Spleen (tissue), 11 donors: ENCODE data around the gene GUCA2B. TPM values are rescaled to one million over a fixed set of nuclear protein-coding genes. Genes with fewer than 3 reads are reported as not detected.
A peak's percentile ranks its signal among the peaks of the same experiment; 100 is the strongest.

Source experiments
- DNase-seq: peaks from one replicate; pipeline ENCODE4 v3.0.0-alpha.2; 2020
- H3K27ac ChIP-seq, 8 donors: fragments of 200-600 bp; sonication (generic) in 7 of 8; 1 replicate in 4 of 8; 2 replicates in 4 of 8; pipeline versions ENCODE4 v1.5.0 to v1.8.0; 2016 to 2021; ENCODE audit warnings: inconsistent platforms in 4 of 8, mild to moderate bottlenecking in 4 of 8, moderate library complexity in 1 of 8
- H3K27me3 ChIP-seq, 7 donors: fragments of 200-600 bp; sonication (generic) in 6 of 7; replicated peaks in 1 of 7; 1 replicate in 4 of 7; 2 replicates in 3 of 7; pipeline versions ENCODE4 v1.5.0 to v1.8.0; 2016 to 2021; ENCODE audit warnings: inconsistent platforms in 3 of 7, mild to moderate bottlenecking in 1 of 7
- H3K36me3 ChIP-seq, 6 donors: fragments of 200-600 bp; sonication (generic) in 5 of 6; 1 replicate in 4 of 6; 2 replicates in 2 of 6; pipeline versions ENCODE4 v1.5.0 to v1.8.0; 2016 to 2021; ENCODE audit warnings: inconsistent platforms in 2 of 6
- H3K4me1 ChIP-seq, 6 donors: fragments of 200-600 bp; sonication (generic) in 5 of 6; 1 replicate in 3 of 6; 2 replicates in 3 of 6; pipeline versions ENCODE4 v1.5.0 to v1.8.0; 2016 to 2021; ENCODE audit warnings: inconsistent platforms in 3 of 6
- H3K4me3 ChIP-seq, 8 donors: fragments of 200-600 bp; sonication (generic) in 7 of 8; 1 replicate in 4 of 8; 2 replicates in 4 of 8; pipeline versions ENCODE4 v1.5.0 to v1.8.0; 2016 to 2021; ENCODE audit warnings: inconsistent platforms in 4 of 8, mild to moderate bottlenecking in 4 of 8, moderate library complexity in 2 of 8
- H3K9me3 ChIP-seq, 8 donors: fragments of 200-600 bp; sonication (generic) in 7 of 8; 1 replicate in 4 of 8; 2 replicates in 4 of 8; pipeline versions ENCODE4 v1.5.0 to v1.8.0; 2016 to 2021; ENCODE audit warnings: inconsistent platforms in 4 of 8
- CTCF ChIP-seq, 11 experiments: fragments of 200-600 bp in 7 of 11; fragments of 450-650 bp in 4 of 11; sonication (generic) in 4 of 11; IDR thresholded peaks in 8 of 11; conservative IDR thresholded peaks in 3 of 11; 1 replicate in 7 of 11; 2 replicates in 4 of 11; pipeline versions ENCODE4 v1.4.0 to v1.8.0; 2016 to 2021; ENCODE audit warnings: antibody characterized with exemption in 11 of 11, inconsistent platforms in 4 of 11, mild to moderate bottlenecking in 1 of 11
- POLR2A ChIP-seq, 3 donors: fragments of 450-650 bp; IDR thresholded peaks; one replicate each; pipeline ENCODE4 v1.5.1; 2017; ENCODE audit warnings: antibody characterized with exemption in 3 of 3, mild to moderate bottlenecking in 1 of 3
- POLR2AphosphoS5 ChIP-seq, 3 donors: sonication (generic); formaldehyde crosslinking; IDR thresholded peaks; one replicate each; pipeline ENCODE4 v1.5.1; 2017; ENCODE audit warnings: antibody characterized with exemption in 3 of 3
- WGBS, 5 donors: extraction: QIAGEN DNeasy Blood & Tissue Kit in 3 of 5; methylation state at CpG; one replicate each; pipeline versions ENCODE4 v1.1.5 to v1.1.7; 2013 to 2018; 5-methylcytosine and 5-hydroxymethylcytosine counted together
- intact Hi-C: fragments of 100-400 bp; cut with DNase I; formaldehyde crosslinking; loops from one replicate; pipeline ENCODE4 v1.15.0; 2023; ENCODE audit warnings: low total_unique reads
- polyA plus RNA-seq, 3 donors: library from polyadenylated mRNA; stranded (reverse); fragments of 200-250 nt; gene quantifications; one replicate each; pipeline ENCODE4 v1.2.1, GENCODE V29; 2013
- total RNA-seq, 7 donors: library from RNA; depleted of rRNA in 3 of 7; stranded (reverse); fragments of >200 nt in 3 of 7; fragmentation: NEBNext Ultra II Directional in 4 of 7; extraction: Animal tissue kit (Norgen Biotek cat#: 25700) in 4 of 7; gene quantifications; one replicate each; pipeline versions ENCODE4 v1.1.0 to v1.2.1, GENCODE V29; 2016 to 2021
- donor health status: healthy with polysubstance abuse.
- donor health status: DM: no; HTN: no; CAD: no; lungs with moderate emphysema.
- donor health status: DM: no; HTN: no; CAD: no.
- donor health status: Bipolar disorder and iron deficiency.
- donor health status: healthy.
- donor health status: DM: no; HTN: no; CAD: no.
- donor health status: DM: yes; HTN: yes; CAD: no.

Gene GUCA2B
- total and polyA plus RNA-seq, 10 donors: not detected

DNA sequence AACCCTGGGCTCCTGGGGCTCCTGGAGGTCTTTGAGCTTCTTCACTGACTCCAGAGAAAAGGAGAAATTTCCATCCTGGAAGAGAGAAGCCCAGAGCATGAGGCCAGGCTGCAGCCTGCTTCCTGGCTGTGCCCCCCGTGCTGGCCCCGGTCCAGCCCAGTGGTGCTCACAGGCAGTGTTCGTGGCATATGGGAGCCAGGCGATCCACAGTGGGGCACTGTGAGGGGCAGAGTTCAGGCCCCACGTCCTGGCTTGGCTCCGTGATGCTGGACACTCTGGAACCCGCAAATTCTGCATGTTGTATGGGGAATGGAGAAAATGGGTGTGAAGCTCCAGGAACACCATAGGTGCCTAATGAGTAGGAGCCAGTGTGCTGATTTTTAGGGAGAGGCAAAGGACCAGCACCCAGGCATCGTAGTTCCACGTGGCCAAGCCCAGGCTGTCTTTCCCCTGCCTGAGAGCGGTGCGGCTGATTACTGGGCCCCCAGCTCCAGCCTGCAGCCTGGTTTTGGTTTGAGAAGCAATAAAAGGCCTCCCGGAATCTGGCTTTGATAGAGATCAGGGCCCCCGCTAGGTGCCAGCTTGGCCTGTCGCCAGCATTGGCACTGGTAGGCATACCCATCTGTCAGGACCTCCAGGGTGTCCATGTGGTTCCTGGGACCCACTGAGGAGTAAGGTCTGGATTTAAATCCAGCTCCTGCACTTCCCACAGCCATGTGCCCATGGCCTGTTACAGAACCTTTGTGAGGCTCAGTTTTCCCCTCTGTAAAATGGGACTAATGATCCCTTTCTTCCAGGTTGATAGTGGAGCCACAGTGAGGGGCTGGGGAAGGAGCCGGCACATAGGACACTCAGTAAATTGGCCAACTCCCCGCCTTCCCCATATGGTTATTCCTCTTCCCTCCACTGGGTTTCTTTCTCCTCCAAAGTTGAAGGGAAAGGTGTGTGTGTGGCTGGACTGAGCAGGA lies 10.6 kb downstream of the GUCA2B start:
- TF ChIP-seq POLR2AphosphoS5 (IDR thresholded peaks at IDR 0.05) (no peak), POLR2A (IDR thresholded peaks at IDR 0.05) (no peak), CTCF (IDR thresholded peaks at IDR 0.05 in 8 of 11, conservative IDR thresholded peaks at IDR 0.05 in 3 of 11) (no peak)
- WGBS, 5 donors: 85 to 91% (median 88%) methylated on average over 15 to 16 of the region's 16 CpGs
- H3K4me3 ChIP-seq: no peak overlapping the region
- DNase-seq: no peak
- H3K36me3 ChIP-seq: no peaks in the 10 kb centered on the region
- peaks cover 0 to 11% (median 0%) of the 10 kb centered on the region in 7 donors for H3K27me3 ChIP-seq
- peaks cover 0 to 16% (median 14%) of the 10 kb centered on the region in 8 donors for H3K9me3 ChIP-seq
- intact Hi-C loops: no loop called here
- H3K4me1 ChIP-seq: peaks cover 0 to 58% (median 23%) of the 10 kb centered on the region in 6 donors
- H3K27ac ChIP-seq: peak overlapping the region in 5 of 8 donors; percentile 57 to 77 (median 75)

DNA sequence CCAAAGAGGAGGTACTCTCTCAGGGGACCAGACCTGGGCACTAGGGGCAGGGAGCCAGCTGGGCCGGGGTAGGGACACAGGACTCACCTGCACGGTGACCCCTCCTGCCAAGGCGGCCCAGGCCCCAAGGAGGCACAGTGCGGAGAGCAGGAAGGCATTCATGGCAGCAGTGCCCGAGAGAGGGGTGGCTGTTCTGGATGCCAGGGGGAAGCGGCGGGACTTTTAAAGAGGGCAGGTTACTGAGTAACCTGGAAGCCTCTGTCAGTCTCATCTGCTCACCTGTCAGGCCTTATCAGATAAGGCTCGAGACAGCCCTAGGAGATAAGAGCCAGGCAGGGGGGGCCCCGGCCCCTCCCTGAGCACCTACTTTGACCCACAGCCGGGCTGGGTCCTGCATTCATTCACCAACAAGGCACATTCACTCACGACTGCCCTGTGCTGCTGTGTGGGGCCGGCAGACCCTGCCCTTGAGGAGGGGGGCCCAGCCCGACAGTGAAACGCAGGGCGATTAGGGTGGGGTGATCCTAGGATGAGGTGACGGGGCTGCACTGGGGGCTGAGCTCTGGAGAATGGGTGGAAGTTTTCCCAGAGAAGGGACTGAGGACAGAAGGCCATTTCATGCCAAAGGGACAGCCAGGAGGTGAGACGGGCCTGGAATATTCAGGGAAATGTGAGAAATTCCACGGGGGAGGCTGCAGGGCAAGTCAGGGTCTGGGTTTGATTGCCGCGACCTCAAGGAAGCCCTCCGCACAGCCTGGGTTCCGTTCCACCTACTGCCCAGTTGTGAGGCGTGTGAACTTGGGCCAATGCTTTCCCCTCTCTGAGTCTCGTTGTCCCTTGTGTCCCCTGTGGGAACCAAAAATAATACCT lies 11.6 kb downstream of the GUCA2B start, which contains the start of gene GUCA2A:
GUCA2A (minus strand) TSS at position 195 of the 870 bp plus-strand sequence; CDS start at position 162, 33 bp downstream.
- Histone ChIP-seq H3K27ac (peak within 1 kb of the TSS in 6 of 8 donors; percentile 49 to 77 (median 74)), H3K4me1 (peaks cover 0 to 59% (median 23%) of the 10 kb centered on the region in 6 donors), H3K27me3 (peaks cover 0 to 11% (median 0%) of the 10 kb centered on the region in 7 donors), H3K4me3 (peak within 1 kb of the TSS in 1 of 8 donors; percentile 30), H3K9me3 (peaks cover 0 to 16% (median 14%) of the 10 kb centered on the region in 8 donors), H3K36me3 (no peaks in the 10 kb centered on the region)
- intact Hi-C loops: no loop called here
- no peak for TF ChIP-seq CTCF (IDR thresholded peaks at IDR 0.05 in 8 of 11, conservative IDR thresholded peaks at IDR 0.05 in 3 of 11)
- no peak for TF ChIP-seq POLR2AphosphoS5 (IDR thresholded peaks at IDR 0.05)
- no peak for TF ChIP-seq POLR2A (IDR thresholded peaks at IDR 0.05)
- 72 to 87% (median 78%) methylated on average over 18 to 24 of the region's 24 CpGs for WGBS, 5 donors
- DNase-seq: no peak

DNA sequence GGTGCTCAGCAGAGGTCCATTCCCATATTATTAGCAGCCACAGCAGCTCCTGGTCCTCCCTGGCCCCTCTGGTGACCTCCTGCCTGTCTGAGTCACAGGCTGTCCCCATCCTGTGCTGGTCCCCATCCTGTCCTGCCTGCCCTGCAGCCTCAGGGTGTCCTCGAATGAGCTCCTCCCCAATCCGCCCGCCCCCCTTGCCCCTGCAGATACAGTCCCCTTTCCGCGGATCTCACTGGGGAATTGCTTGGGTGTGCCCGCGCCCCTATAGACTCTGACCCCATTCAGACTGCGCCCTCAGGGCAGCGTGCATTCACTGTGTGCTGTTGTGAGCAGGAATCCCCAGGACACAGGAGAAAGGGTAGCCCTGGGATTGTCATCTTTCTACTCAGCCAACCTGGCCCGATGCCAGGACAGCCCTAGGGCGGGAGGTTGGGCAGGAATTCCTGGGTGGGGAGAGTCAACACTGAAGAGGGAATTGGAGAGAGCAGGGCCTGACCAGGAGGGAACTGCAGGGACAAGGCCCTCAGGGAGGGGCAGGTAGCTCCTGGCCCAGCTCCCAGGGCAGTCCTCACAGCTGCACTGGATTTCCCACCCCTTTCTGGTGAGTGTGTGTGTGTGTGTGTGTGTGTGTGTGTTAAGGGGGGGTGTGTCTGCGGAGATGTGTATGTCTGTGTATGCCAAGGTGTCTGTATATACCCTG lies 12.5 kb downstream of the GUCA2B start:
- Histone ChIP-seq H3K27ac (peak overlapping the region in 5 of 8 donors; percentile 48 to 77 (median 74)), H3K27me3 (peaks cover 0 to 11% (median 0%) of the 10 kb centered on the region in 7 donors), H3K36me3 (no peaks in the 10 kb centered on the region), H3K9me3 (peaks cover 0 to 10% (median 8%) of the 10 kb centered on the region in 8 donors), H3K4me3 (peak overlapping the region in 1 of 8 donors; percentile 30), H3K4me1 (peaks cover 0 to 65% (median 26%) of the 10 kb centered on the region in 6 donors)
- intact Hi-C loops: no loop called here
- peak; percentile 83 for DNase-seq
- TF ChIP-seq POLR2AphosphoS5 (IDR thresholded peaks at IDR 0.05): peak; percentile 6 to 52 (median 50)
- TF ChIP-seq POLR2A (IDR thresholded peaks at IDR 0.05): no peak
- no peak for TF ChIP-seq CTCF (IDR thresholded peaks at IDR 0.05 in 8 of 11, conservative IDR thresholded peaks at IDR 0.05 in 3 of 11)
- 56 to 74% (median 68%) methylated on average over 12 of the region's 12 CpGs for WGBS, 5 donors
